ENCODE results near the gene FPGS. TPM values are rescaled to one million over a fixed set of nuclear protein-coding genes. Genes with fewer than 3 reads are reported as not detected.

FPGS gene
- polyA plus RNA-seq, 1 donor (not counting 4 experiments of a cell fraction or from before 2014, with no cell fraction given) = 38.2 TPM

DNA sequence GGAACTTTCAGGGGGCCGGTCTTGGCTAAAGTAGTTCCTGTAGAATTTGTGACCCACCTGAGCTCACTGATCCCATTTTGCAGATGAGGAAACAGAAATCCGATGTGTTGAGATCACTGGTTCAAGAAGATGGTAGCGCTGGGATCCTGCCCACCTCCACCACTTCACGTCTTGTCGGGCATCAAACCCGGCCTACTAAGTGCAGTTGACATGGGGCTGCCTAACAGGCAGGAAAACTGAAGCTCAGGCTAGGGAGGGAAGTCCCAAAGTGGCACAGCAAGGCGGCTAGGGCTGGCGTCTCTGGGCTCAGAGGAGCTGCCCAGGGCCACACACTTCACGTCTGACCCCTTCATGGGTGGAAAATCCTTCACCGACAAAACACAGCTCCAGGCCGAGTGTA is 52.3 kb downstream of the FPGS start:
- Histone ChIP-seq H3K36me3 (ENCODE audit: control insufficient read depth in 2 of 2, extremely low read depth in 1 of 2, insufficient read depth in 2 of 2, low read length in 2 of 2) (no peaks in the 10 kb centered on the region), H3K27ac (ENCODE audit: control insufficient read depth, insufficient read depth, low read length) (no peak overlapping the region), H3K27me3 (ENCODE audit: control insufficient read depth, extremely low read depth, insufficient read depth, low read length) (peaks cover 4% of the 10 kb centered on the region), H3K79me2 (ENCODE audit: control insufficient read depth, insufficient read depth, low read length) (no peaks in the 10 kb centered on the region), H3K4me1 (ENCODE audit: control insufficient read depth, extremely low read depth, insufficient read depth, low read length) (no peaks in the 10 kb centered on the region), H3K4me2 (ENCODE audit: control insufficient read depth, extremely low read depth, insufficient read depth, low read depth, low read length) (no peak overlapping the region), H3K9ac (ENCODE audit: control insufficient read depth, extremely low read depth, insufficient read depth, low read length) (no peak overlapping the region), H3K9me1 (ENCODE audit: control insufficient read depth, extremely low read depth, insufficient read depth, low read length) (no peaks in the 10 kb centered on the region), H3K9me3 (ENCODE audit: control insufficient read depth, low read depth, low read length) (no peaks in the 10 kb centered on the region), H4K20me1 (ENCODE audit: control insufficient read depth, extremely low read depth, insufficient read depth, low read length) (no peaks in the 10 kb centered on the region), H3K4me3 (ENCODE audit: control insufficient read depth in 2 of 3, extremely low read depth in 1 of 3, insufficient read depth in 2 of 3, low read depth in 1 of 3, low read length in 3 of 3) (no peak overlapping the region), H2AFZ (ENCODE audit: control insufficient read depth, low read length) (no peak overlapping the region)
- TF ChIP-seq EZH2 (IDR thresholded peaks at IDR 0.05; ENCODE audit: low read length) = no peak
- TF ChIP-seq, protein P1, sequence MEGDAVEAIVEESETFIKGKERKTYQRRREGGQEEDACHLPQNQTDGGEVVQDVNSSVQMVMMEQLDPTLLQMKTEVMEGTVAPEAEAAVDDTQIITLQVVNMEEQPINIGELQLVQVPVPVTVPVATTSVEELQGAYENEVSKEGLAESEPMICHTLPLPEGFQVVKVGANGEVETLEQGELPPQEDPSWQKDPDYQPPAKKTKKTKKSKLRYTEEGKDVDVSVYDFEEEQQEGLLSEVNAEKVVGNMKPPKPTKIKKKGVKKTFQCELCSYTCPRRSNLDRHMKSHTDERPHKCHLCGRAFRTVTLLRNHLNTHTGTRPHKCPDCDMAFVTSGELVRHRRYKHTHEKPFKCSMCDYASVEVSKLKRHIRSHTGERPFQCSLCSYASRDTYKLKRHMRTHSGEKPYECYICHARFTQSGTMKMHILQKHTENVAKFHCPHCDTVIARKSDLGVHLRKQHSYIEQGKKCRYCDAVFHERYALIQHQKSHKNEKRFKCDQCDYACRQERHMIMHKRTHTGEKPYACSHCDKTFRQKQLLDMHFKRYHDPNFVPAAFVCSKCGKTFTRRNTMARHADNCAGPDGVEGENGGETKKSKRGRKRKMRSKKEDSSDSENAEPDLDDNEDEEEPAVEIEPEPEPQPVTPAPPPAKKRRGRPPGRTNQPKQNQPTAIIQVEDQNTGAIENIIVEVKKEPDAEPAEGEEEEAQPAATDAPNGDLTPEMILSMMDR (optimal IDR thresholded peaks at IDR 0.05 in 1 of 3, IDR thresholded peaks at IDR 0.05 in 1 of 3, conservative IDR thresholded peaks at IDR 0.05 in 1 of 3; ENCODE audit: extremely low read depth in 1 of 3, insufficient read depth in 2 of 3, low read length in 3 of 3) = no peak
- no peak for DNase-seq (ENCODE audit: low read depth, low spot score)
- dilution Hi-C loops (cut with MboI; ENCODE audit: extremely low pct_ligation_motif_present, low sequenced_read_pairs) = no loop called here
- no peak for FAIRE-seq

GRCh38 chr9:127855522-127855921 is 52.8 kb downstream of the FPGS start:
- H3K27ac ChIP-seq (ENCODE audit: control insufficient read depth, insufficient read depth, low read length) = no peak overlapping the region
- H3K27me3 ChIP-seq (ENCODE audit: control insufficient read depth, extremely low read depth, insufficient read depth, low read length) = peaks cover 4% of the 10 kb centered on the region
- no peak overlapping the region for H3K9ac ChIP-seq (ENCODE audit: control insufficient read depth, extremely low read depth, insufficient read depth, low read length)
- dilution Hi-C loops (cut with MboI; ENCODE audit: extremely low pct_ligation_motif_present, low sequenced_read_pairs) = no loop called here
- TF ChIP-seq, protein P1 (optimal IDR thresholded peaks at IDR 0.05 in 1 of 3, IDR thresholded peaks at IDR 0.05 in 1 of 3, conservative IDR thresholded peaks at IDR 0.05 in 1 of 3; ENCODE audit: extremely low read depth in 1 of 3, insufficient read depth in 2 of 3, low read length in 3 of 3) = no peak
- TF ChIP-seq EZH2 (IDR thresholded peaks at IDR 0.05; ENCODE audit: low read length) = no peak
- FAIRE-seq = no peak
- no peaks in the 10 kb centered on the region for H3K9me3 ChIP-seq (ENCODE audit: control insufficient read depth, low read depth, low read length)
- no peaks in the 10 kb centered on the region for H4K20me1 ChIP-seq (ENCODE audit: control insufficient read depth, extremely low read depth, insufficient read depth, low read length)
- no peaks in the 10 kb centered on the region for H3K4me1 ChIP-seq (ENCODE audit: control insufficient read depth, extremely low read depth, insufficient read depth, low read length)
- no peak overlapping the region for H3K4me3 ChIP-seq (ENCODE audit: control insufficient read depth in 2 of 3, extremely low read depth in 1 of 3, insufficient read depth in 2 of 3, low read depth in 1 of 3, low read length in 3 of 3)
- H3K9me1 ChIP-seq (ENCODE audit: control insufficient read depth, extremely low read depth, insufficient read depth, low read length) = no peaks in the 10 kb centered on the region
- DNase-seq (ENCODE audit: low read depth, low spot score) = no peak
- H3K4me2 ChIP-seq (ENCODE audit: control insufficient read depth, extremely low read depth, insufficient read depth, low read depth, low read length) = no peak overlapping the region
- no peak overlapping the region for H2AFZ ChIP-seq (ENCODE audit: control insufficient read depth, low read length)
- H3K79me2 ChIP-seq (ENCODE audit: control insufficient read depth, insufficient read depth, low read length) = no peaks in the 10 kb centered on the region
- no peaks in the 10 kb centered on the region for H3K36me3 ChIP-seq (ENCODE audit: control insufficient read depth in 2 of 2, extremely low read depth in 1 of 2, insufficient read depth in 2 of 2, low read length in 2 of 2)
